Stimulated activated memory B cell treated with anti-CD40 and anti-IgM and Interleukin-4, amounts not matched to agents 10 μg/mL and 1 μg/mL and 100 μg/mL, for 72 hours (primary cell): ENCODE results near the gene CLCN6.

Experiments used
- ATAC-seq: fragments of 150-1000 bp; cut with Tn5 transposase; 2 replicates; pipeline ENCODE4 v1.10.0; 2021
- H3K27ac Mint-ChIP-seq: one replicate; pipeline ENCODE4 v1.8.0; 2022; ENCODE audit warnings: mild to moderate bottlenecking, mixed read lengths
- H3K27me3 Mint-ChIP-seq: one replicate; pipeline ENCODE4 v1.8.0; 2022; ENCODE audit warnings: mixed read lengths
- H3K36me3 Mint-ChIP-seq: one replicate; pipeline ENCODE4 v1.8.0; 2022; ENCODE audit warnings: mixed read lengths
- H3K4me1 Mint-ChIP-seq: one replicate; pipeline ENCODE4 v1.8.0; 2022; ENCODE audit warnings: mixed read lengths
- H3K4me3 Mint-ChIP-seq: one replicate; pipeline ENCODE4 v1.8.0; 2022; ENCODE audit warnings: mild to moderate bottlenecking, moderate library complexity, mixed read lengths
- H3K9me3 Mint-ChIP-seq: one replicate; pipeline ENCODE4 v1.8.0; 2022; ENCODE audit warnings: mixed read lengths

The CLCN6 gene

GRCh38 chr1:11881749-11882441 lies 75.9 kb downstream of the CLCN6 start:
- H3K36me3 Mint-ChIP-seq = no peaks in the 10 kb centered on the region
- no peaks in the 10 kb centered on the region for H3K4me1 Mint-ChIP-seq
- H3K27me3 Mint-ChIP-seq = peaks cover 51% of the 10 kb centered on the region
- H3K27ac Mint-ChIP-seq = no peak overlapping the region
- H3K9me3 Mint-ChIP-seq = no peaks in the 10 kb centered on the region
- no peak for ATAC-seq
- H3K4me3 Mint-ChIP-seq = no peak overlapping the region

- Mint-ChIP-seq H3K9me3 (no peaks in the 10 kb centered on the region), H3K27ac (no peak overlapping the region), H3K4me3 (no peak overlapping the region), H3K36me3 (no peaks in the 10 kb centered on the region), H3K4me1 (no peaks in the 10 kb centered on the region), H3K27me3 (peaks cover 45% of the 10 kb centered on the region)
- ATAC-seq = no peak
These were observed 77.0 kb downstream of the CLCN6 start for GRCh38 chr1:11882814-11883538.

DNA sequence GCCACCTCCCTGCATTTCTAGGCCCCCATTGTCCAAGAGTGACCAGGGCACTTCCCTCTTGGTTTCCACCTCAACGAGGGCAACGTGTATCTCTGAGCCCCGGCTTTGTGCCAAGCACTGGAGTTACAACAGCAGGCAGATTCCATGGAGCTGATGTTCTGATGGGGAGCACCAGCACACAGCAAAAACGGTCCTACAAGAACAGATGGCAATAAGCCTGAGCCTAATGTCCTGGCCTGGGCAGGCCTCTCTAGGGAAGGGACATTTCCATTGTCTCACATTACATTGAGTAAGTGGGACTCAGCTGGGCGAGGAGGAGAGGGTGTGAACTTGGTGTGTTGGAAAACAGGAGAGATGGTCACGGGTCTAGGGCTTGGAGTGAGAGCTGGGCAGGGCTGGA lies 79.9 kb downstream of the CLCN6 start:
- Mint-ChIP-seq H3K4me3 (no peak overlapping the region), H3K4me1 (no peaks in the 10 kb centered on the region), H3K27me3 (peaks cover 28% of the 10 kb centered on the region), H3K36me3 (no peaks in the 10 kb centered on the region), H3K9me3 (no peaks in the 10 kb centered on the region), H3K27ac (no peak overlapping the region)
- no peak for ATAC-seq

DNA sequence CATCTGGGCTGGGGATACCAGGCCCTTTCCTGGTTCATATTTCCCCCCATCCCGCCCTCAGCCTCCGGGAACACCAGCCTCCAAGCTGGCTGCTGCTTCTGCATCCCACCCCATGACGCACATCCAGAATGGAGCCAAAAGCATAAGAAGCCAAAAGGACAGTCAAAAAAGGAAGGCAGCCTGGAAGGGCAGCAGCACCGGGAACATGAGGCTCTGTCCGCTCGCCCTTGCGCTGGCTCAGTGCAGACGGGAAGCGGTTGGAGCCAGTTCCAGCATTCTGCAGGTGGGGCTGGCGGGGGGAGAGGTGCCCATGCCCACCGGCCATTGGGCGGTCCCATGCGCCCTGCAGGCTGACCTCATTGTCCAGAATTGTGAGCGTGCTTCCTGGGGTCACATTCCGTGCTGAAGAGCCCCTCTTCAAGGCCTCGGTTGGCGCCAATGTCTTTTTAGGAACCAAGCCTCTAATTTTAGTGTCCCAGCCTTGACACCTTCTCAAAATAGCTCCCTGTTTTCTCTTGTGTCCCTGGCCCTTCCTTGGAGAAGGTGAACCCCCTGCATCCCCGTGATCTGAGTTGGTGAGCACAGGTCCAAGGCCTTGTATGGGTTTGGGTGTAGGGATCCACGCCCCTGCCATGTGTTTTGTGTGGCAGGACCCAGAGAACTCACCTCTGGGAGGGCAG lies 81.1 kb downstream of the CLCN6 start:
- H3K27ac Mint-ChIP-seq = no peak overlapping the region
- no peak for ATAC-seq

GRCh38 chr1:11887666-11888007 lies 81.6 kb downstream of the CLCN6 start:
- no peaks in the 10 kb centered on the region for H3K9me3 Mint-ChIP-seq
- no peaks in the 10 kb centered on the region for H3K36me3 Mint-ChIP-seq

More for the DNA sequence above, 81.1 kb downstream of the CLCN6 start:
- Mint-ChIP-seq H3K4me1 (no peaks in the 10 kb centered on the region), H3K36me3 (no peaks in the 10 kb centered on the region), H3K27me3 (peaks cover 17% of the 10 kb centered on the region), H3K9me3 (no peaks in the 10 kb centered on the region), H3K4me3 (no peak overlapping the region)

GRCh38 chr1:11888206-11888876 lies 82.3 kb downstream of the CLCN6 start:
- Mint-ChIP-seq H3K27ac (no peak overlapping the region), H3K36me3 (no peaks in the 10 kb centered on the region), H3K27me3 (peaks cover 5% of the 10 kb centered on the region), H3K9me3 (no peaks in the 10 kb centered on the region), H3K4me1 (no peaks in the 10 kb centered on the region), H3K4me3 (no peak overlapping the region)
- ATAC-seq = no peak

More at GRCh38 chr1:11887666-11888007, 81.6 kb downstream of the CLCN6 start:
- Mint-ChIP-seq H3K4me1 (no peaks in the 10 kb centered on the region), H3K27me3 (peaks cover 12% of the 10 kb centered on the region), H3K4me3 (no peak overlapping the region), H3K27ac (no peak overlapping the region)
- no peak for ATAC-seq

DNA sequence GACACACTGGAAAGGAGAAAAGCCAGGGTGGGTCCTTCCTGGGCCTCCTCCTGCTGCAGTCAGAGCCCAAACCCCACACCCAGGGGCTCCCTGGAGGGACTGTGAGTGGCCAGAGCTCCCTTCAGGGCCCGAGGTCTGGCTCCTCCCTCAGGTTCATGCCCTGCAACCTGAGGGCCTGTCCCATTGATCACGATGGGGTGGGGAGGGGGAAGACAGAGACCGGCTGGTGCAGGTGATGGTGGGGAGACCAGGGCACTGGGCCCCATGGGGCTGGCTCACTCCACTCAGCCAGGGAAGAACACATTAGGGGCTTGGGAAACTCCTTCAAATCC lies 82.9 kb downstream of the CLCN6 start:
- H3K9me3 Mint-ChIP-seq = no peaks in the 10 kb centered on the region
- no peak overlapping the region for H3K4me3 Mint-ChIP-seq
- peaks cover 2% of the 10 kb centered on the region for H3K4me1 Mint-ChIP-seq
- H3K27me3 Mint-ChIP-seq = peaks cover 5% of the 10 kb centered on the region
- ATAC-seq = no peak
- no peaks in the 10 kb centered on the region for H3K36me3 Mint-ChIP-seq
- no peak overlapping the region for H3K27ac Mint-ChIP-seq

GRCh38 chr1:11891433-11892186 lies 85.6 kb downstream of the CLCN6 start:
- Mint-ChIP-seq H3K4me1 (peaks cover 7% of the 10 kb centered on the region), H3K4me3 (no peak overlapping the region), H3K27me3 (peaks cover 32% of the 10 kb centered on the region), H3K27ac (no peak overlapping the region), H3K36me3 (no peaks in the 10 kb centered on the region), H3K9me3 (no peaks in the 10 kb centered on the region)
- no peak for ATAC-seq
